ENCODE results near the gene ZNF628. TPM values are rescaled to one million over a fixed set of nuclear protein-coding genes. Genes with fewer than 3 reads are reported as not detected.

Gene ZNF628
- total and polyA plus RNA-seq, 2 of the 4 experiments (the other 2 are of a cell fraction) = 0.18 to 1.9 TPM

DNA sequence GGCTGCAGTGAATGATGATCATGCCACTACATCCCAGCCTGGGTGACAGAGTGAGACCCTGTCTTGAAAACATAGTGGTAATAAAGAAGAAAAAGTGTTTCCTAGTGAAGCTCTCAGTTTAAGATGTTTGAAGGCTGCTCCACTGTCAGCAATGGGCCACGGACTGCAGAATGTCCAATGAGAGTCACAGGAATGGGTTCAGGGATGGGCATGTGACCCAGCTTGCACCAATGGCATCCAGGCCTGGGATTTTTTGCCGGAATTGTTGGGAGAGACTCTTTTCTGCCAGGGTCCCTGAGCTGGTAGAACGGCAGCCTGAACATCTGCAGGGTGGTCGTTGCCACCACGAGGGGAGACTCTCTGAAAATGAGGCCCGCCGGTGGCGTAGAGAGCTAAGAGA is 39.6 kb upstream of the ZNF628 start:
- H3K23ac ChIP-seq (ENCODE audit: low read depth, low read length) = no peak overlapping the region
- H3K56ac ChIP-seq (ENCODE audit: extremely low read depth, insufficient read depth, low read length) = no peak overlapping the region
- no peak overlapping the region for H4K5ac ChIP-seq (ENCODE audit: low read depth, low read length)
- no peak overlapping the region for H3K4me3 ChIP-seq (ENCODE audit: insufficient read depth, low read depth, low read length)
- H3K4ac ChIP-seq (ENCODE audit: low read depth, low read length) = no peak overlapping the region
- no peak overlapping the region for H3K4me2 ChIP-seq (ENCODE audit: low read depth, low read length)
- H4K8ac ChIP-seq (ENCODE audit: low read depth in 2 of 2, low read length in 2 of 2) = no peak overlapping the region
- no peak for DNase-seq
- TF ChIP-seq CEBPB (IDR thresholded peaks at IDR 0.05; ENCODE audit: low read depth, low read length) (no peak), SMC3 (IDR thresholded peaks at IDR 0.05; ENCODE audit: low read depth, low read length) (no peak), MXI1 (IDR thresholded peaks at IDR 0.05; ENCODE audit: borderline replicate concordance, low read depth, low read length) (no peak), FOS (IDR thresholded peaks at IDR 0.05; ENCODE audit: low read depth, low read length) (no peak), RFX5 (IDR thresholded peaks at IDR 0.05; ENCODE audit: low read depth, low read length) (no peak), MAFK (IDR thresholded peaks at IDR 0.05; ENCODE audit: low read depth, low read length) (no peak), POLR2A (IDR thresholded peaks at IDR 0.05; ENCODE audit: low read depth, low read length) (no peak), RAD21 (IDR thresholded peaks at IDR 0.05; ENCODE audit: low read length) (no peak), NFE2L2 (IDR thresholded peaks at IDR 0.05; ENCODE audit: low read depth, low read length) (no peak)
- TF ChIP-seq, protein P1, sequence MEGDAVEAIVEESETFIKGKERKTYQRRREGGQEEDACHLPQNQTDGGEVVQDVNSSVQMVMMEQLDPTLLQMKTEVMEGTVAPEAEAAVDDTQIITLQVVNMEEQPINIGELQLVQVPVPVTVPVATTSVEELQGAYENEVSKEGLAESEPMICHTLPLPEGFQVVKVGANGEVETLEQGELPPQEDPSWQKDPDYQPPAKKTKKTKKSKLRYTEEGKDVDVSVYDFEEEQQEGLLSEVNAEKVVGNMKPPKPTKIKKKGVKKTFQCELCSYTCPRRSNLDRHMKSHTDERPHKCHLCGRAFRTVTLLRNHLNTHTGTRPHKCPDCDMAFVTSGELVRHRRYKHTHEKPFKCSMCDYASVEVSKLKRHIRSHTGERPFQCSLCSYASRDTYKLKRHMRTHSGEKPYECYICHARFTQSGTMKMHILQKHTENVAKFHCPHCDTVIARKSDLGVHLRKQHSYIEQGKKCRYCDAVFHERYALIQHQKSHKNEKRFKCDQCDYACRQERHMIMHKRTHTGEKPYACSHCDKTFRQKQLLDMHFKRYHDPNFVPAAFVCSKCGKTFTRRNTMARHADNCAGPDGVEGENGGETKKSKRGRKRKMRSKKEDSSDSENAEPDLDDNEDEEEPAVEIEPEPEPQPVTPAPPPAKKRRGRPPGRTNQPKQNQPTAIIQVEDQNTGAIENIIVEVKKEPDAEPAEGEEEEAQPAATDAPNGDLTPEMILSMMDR (conservative IDR thresholded peaks at IDR 0.05; ENCODE audit: low read depth, low read length) = no peak
- TF ChIP-seq, protein P2, sequence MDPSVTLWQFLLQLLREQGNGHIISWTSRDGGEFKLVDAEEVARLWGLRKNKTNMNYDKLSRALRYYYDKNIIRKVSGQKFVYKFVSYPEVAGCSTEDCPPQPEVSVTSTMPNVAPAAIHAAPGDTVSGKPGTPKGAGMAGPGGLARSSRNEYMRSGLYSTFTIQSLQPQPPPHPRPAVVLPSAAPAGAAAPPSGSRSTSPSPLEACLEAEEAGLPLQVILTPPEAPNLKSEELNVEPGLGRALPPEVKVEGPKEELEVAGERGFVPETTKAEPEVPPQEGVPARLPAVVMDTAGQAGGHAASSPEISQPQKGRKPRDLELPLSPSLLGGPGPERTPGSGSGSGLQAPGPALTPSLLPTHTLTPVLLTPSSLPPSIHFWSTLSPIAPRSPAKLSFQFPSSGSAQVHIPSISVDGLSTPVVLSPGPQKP (IDR thresholded peaks at IDR 0.05; ENCODE audit: borderline replicate concordance, low read depth, low read length) = no peak
- TF ChIP-seq, protein P3, sequence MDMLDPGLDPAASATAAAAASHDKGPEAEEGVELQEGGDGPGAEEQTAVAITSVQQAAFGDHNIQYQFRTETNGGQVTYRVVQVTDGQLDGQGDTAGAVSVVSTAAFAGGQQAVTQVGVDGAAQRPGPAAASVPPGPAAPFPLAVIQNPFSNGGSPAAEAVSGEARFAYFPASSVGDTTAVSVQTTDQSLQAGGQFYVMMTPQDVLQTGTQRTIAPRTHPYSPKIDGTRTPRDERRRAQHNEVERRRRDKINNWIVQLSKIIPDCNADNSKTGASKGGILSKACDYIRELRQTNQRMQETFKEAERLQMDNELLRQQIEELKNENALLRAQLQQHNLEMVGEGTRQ (IDR thresholded peaks at IDR 0.05; ENCODE audit: low read depth, low read length) = no peak
- no TSS peak for BruUV-seq (replicated peaks)
- in situ Hi-C loops (cut with MboI; ENCODE audit: low sequenced_read_pairs) (no loop called here), intact Hi-C loops (cut with micrococcal nuclease) (loop anchor here (5.0 kb wide), 1 partner anchor 220 kb away; no protein-coding TSS in a partner anchor), dilution Hi-C loops (cut with HindIII; ENCODE audit: low sequenced_read_pairs, unreplicated experiment) (no loop called here)
- no peak overlapping the region for H2BK5ac ChIP-seq (ENCODE audit: low read depth, low read length, poor library complexity, severe bottlenecking)
- no peak overlapping the region for H2AK9ac ChIP-seq (replicated peaks; ENCODE audit: low read depth, low read length, poor library complexity)
- H3K9me1 ChIP-seq (ENCODE audit: insufficient read depth, low read length) = peaks cover 11% of the 10 kb centered on the region
- H3K27me3 ChIP-seq (ENCODE audit: control insufficient read depth, insufficient read depth, low read length) = peaks cover 40% of the 10 kb centered on the region
- no peak overlapping the region for H3K18ac ChIP-seq (ENCODE audit: low read depth, low read length)
- H3K36me3 ChIP-seq (ENCODE audit: control insufficient read depth, insufficient read depth, low read length) = no peaks in the 10 kb centered on the region
- H4K20me1 ChIP-seq (ENCODE audit: insufficient read depth, low read length) = no peaks in the 10 kb centered on the region; the same call in 1 of the 2 replicates
- H4K91ac ChIP-seq (ENCODE audit: insufficient read depth, low read depth, low read length) = no peak overlapping the region
- no peak overlapping the region for H2BK20ac ChIP-seq (ENCODE audit: low read depth, low read length)
- CTCF ChIA-PET = interaction anchor here (0.9 to 1.1 kb wide), 2 partner anchors 19 to 295 kb away, joined by 5 to 8 read pairs; no protein-coding TSS in a partner anchor
- POLR2A ChIA-PET (ENCODE audit: unreplicated experiment) = interaction anchor here (1.1 kb wide), 1 partner anchor 29 kb away, joined by 6 read pairs; the partner anchor contains the start of gene UBE2S
- H3K14ac ChIP-seq (replicated peaks; ENCODE audit: low read depth, low read length) = no peak overlapping the region
- WGBS, 2 experiments (ENCODE audit: extremely low coverage in 2 of 2, insufficient read length in 1 of 2) = 38% methylated on average over 4 of the region's 8 CpGs; no CpG with 5 or more reads in 1 of the 2 experiments
- H2AFZ ChIP-seq (replicated peaks; ENCODE audit: low read length, poor library complexity) = no peak overlapping the region
- H3K4me1 ChIP-seq (ENCODE audit: control insufficient read depth, insufficient read depth, low read length) = no peaks in the 10 kb centered on the region
- H2AK5ac ChIP-seq (ENCODE audit: low read depth, low read length) = no peak overlapping the region
- no peaks in the 10 kb centered on the region for H3K79me1 ChIP-seq (ENCODE audit: low read depth in 1 of 2, low read length in 2 of 2)
- H3K9ac ChIP-seq (ENCODE audit: low read depth, low read length) = no peak overlapping the region
- H3K9me3 ChIP-seq (ENCODE audit: control insufficient read depth, insufficient read depth, low read length) = peaks cover 3% of the 10 kb centered on the region; the same call in 1 of the 2 replicates
- ATAC-seq (ENCODE audit: low read depth) = no peak
- H2BK120ac ChIP-seq (ENCODE audit: low read depth, low read length) = no peak overlapping the region
- no peak overlapping the region for H3K27ac ChIP-seq (ENCODE audit: insufficient read depth, low read length)
- H2BK15ac ChIP-seq (ENCODE audit: low read depth, low read length) = no peak overlapping the region
